ENCODE results near the gene ZFP69B. TPM values are rescaled to one million over a fixed set of nuclear protein-coding genes. Genes with fewer than 3 reads are reported as not detected.
A peak's percentile ranks its signal among the peaks of the same experiment; 100 is the strongest.

The ZFP69B gene
- total and polyA plus RNA-seq, 2 experiments from 2014 or later = 3.0 to 3.7 TPM

GRCh38 chr1:40476924-40477677, 26.8 kb downstream of the ZFP69B start, which contains the start of gene ZFP69:
ZFP69 (plus strand) TSS chr1:40477290; CDS start chr1:40479362, 2,072 bp downstream.
- Histone ChIP-seq H4K20me1 (ENCODE audit: insufficient read depth) (no peaks in the 10 kb centered on the region), H2AFZ (peak within 1 kb of the TSS; percentile 93), H3K79me2 (ENCODE audit: insufficient read depth) (no peaks in the 10 kb centered on the region), H3K4me3 (peak within 1 kb of the TSS; percentile 79), H3K9me2 (ENCODE audit: insufficient read depth) (no peaks in the 10 kb centered on the region), H3K36me3 (ENCODE audit: low read depth) (0 out of 2 replicates have a peak, but pooled peaks cover 4% of the 10 kb centered on the region), H3K27me3 (replicated peaks; ENCODE audit: insufficient read depth) (no peaks in the 10 kb centered on the region), H3F3A (ENCODE audit: insufficient read depth) (0 out of 2 replicates have a peak, but pooled peaks cover 6% of the 10 kb centered on the region), H3K9ac (peak within 1 kb of the TSS; percentile 79), H3K4me2 (ENCODE audit: unreplicated experiment) (peak within 1 kb of the TSS; percentile 92), H3K9me3 (ENCODE audit: low read depth) (no peaks in the 10 kb centered on the region), H3K4me1 (ENCODE audit: insufficient read depth) (peaks cover 4% of the 10 kb centered on the region; the same call in 1 of the 2 replicates), H3K27ac (no peak within 1 kb of the TSS)
- TF ChIP-seq EZH2phosphoT487 (IDR thresholded peaks at IDR 0.05; ENCODE audit: insufficient read depth, low read depth) (no peak), EZH2 (IDR thresholded peaks at IDR 0.05; ENCODE audit: insufficient read depth, poor library complexity, severe bottlenecking) (no peak)
- DNase-seq = peak; percentile 84
- 1% methylated on average over 38 to 41 of the region's 65 CpGs for WGBS, 2 experiments (ENCODE audit: low coverage in 1 of 2, low lambda C conversion rate in 2 of 2, missing lambda C conversion rate in 2 of 2)
- in situ Hi-C loops (cut with MboI) = no loop called here

- Histone ChIP-seq H3K4me3 (peak overlapping the region; percentile 79), H3F3A (ENCODE audit: insufficient read depth) (0 out of 2 replicates have a peak, but pooled peaks cover 6% of the 10 kb centered on the region), H3K27me3 (replicated peaks; ENCODE audit: insufficient read depth) (no peaks in the 10 kb centered on the region), H2AFZ (peak overlapping the region; percentile 93), H3K4me2 (ENCODE audit: unreplicated experiment) (peak overlapping the region; percentile 92), H3K79me2 (ENCODE audit: insufficient read depth) (no peaks in the 10 kb centered on the region), H3K9me3 (ENCODE audit: low read depth) (no peaks in the 10 kb centered on the region), H3K27ac (no peak overlapping the region), H3K9me2 (ENCODE audit: insufficient read depth) (no peaks in the 10 kb centered on the region), H4K20me1 (ENCODE audit: insufficient read depth) (no peaks in the 10 kb centered on the region), H3K4me1 (ENCODE audit: insufficient read depth) (peaks cover 4% of the 10 kb centered on the region; the same call in 1 of the 2 replicates), H3K36me3 (ENCODE audit: low read depth) (peaks cover 8% of the 10 kb centered on the region; the same call in 1 of the 2 replicates), H3K9ac (peak overlapping the region; percentile 79)
- peak; percentile 54 for DNase-seq
- TF ChIP-seq EZH2phosphoT487 (IDR thresholded peaks at IDR 0.05; ENCODE audit: insufficient read depth, low read depth) (no peak), EZH2 (IDR thresholded peaks at IDR 0.05; ENCODE audit: insufficient read depth, poor library complexity, severe bottlenecking) (no peak)
- in situ Hi-C loops (cut with MboI) = no loop called here
- 1 to 3% methylated on average over 17 of the region's 17 CpGs for WGBS, 2 experiments (ENCODE audit: low coverage in 1 of 2, low lambda C conversion rate in 2 of 2, missing lambda C conversion rate in 2 of 2)
Observed at GRCh38 chr1:40477678-40478053, 27.4 kb downstream of the ZFP69B start.

- in situ Hi-C loops (cut with MboI) = no loop called here
- Histone ChIP-seq H3K9me2 (ENCODE audit: insufficient read depth) (no peaks in the 10 kb centered on the region), H3K79me2 (ENCODE audit: insufficient read depth) (no peaks in the 10 kb centered on the region), H3K9me3 (ENCODE audit: low read depth) (no peaks in the 10 kb centered on the region), H3K27me3 (replicated peaks; ENCODE audit: insufficient read depth) (no peaks in the 10 kb centered on the region), H2AFZ (peak overlapping the region; percentile 93), H3F3A (ENCODE audit: insufficient read depth) (0 out of 2 replicates have a peak, but pooled peaks cover 6% of the 10 kb centered on the region), H3K9ac (peak overlapping the region; percentile 79; the same call in 1 of the 2 replicates), H3K4me2 (ENCODE audit: unreplicated experiment) (peak overlapping the region; percentile 92), H4K20me1 (ENCODE audit: insufficient read depth) (no peaks in the 10 kb centered on the region), H3K27ac (no peak overlapping the region), H3K4me3 (peak overlapping the region; percentile 79), H3K4me1 (ENCODE audit: insufficient read depth) (peaks cover 4% of the 10 kb centered on the region; the same call in 1 of the 2 replicates), H3K36me3 (ENCODE audit: low read depth) (peaks cover 14% of the 10 kb centered on the region; the same call in 1 of the 2 replicates)
- WGBS, 2 experiments (ENCODE audit: low coverage in 1 of 2, low lambda C conversion rate in 2 of 2, missing lambda C conversion rate in 2 of 2) = 2 to 5% methylated on average over 2 of the region's 2 CpGs
- DNase-seq = peak; percentile 42
- TF ChIP-seq EZH2 (IDR thresholded peaks at IDR 0.05; ENCODE audit: insufficient read depth, poor library complexity, severe bottlenecking) (no peak), EZH2phosphoT487 (IDR thresholded peaks at IDR 0.05; ENCODE audit: insufficient read depth, low read depth) (no peak)
Observed at GRCh38 chr1:40478276-40478675, 28.0 kb downstream of the ZFP69B start.

- Histone ChIP-seq H3F3A (ENCODE audit: insufficient read depth) (0 out of 2 replicates have a peak, but pooled peaks cover 6% of the 10 kb centered on the region), H3K36me3 (ENCODE audit: low read depth) (peaks cover 17% of the 10 kb centered on the region; the same call in 1 of the 2 replicates), H3K27me3 (replicated peaks; ENCODE audit: insufficient read depth) (no peaks in the 10 kb centered on the region), H3K79me2 (ENCODE audit: insufficient read depth) (no peaks in the 10 kb centered on the region), H2AFZ (no peak overlapping the region), H3K9me3 (ENCODE audit: low read depth) (no peaks in the 10 kb centered on the region), H3K27ac (no peak overlapping the region), H3K4me2 (ENCODE audit: unreplicated experiment) (no peak overlapping the region), H4K20me1 (ENCODE audit: insufficient read depth) (no peaks in the 10 kb centered on the region), H3K4me1 (ENCODE audit: insufficient read depth) (peaks cover 4% of the 10 kb centered on the region; the same call in 1 of the 2 replicates), H3K9ac (no peak overlapping the region), H3K9me2 (ENCODE audit: insufficient read depth) (no peaks in the 10 kb centered on the region), H3K4me3 (no peak overlapping the region)
- WGBS, 2 experiments (ENCODE audit: low coverage in 1 of 2, low lambda C conversion rate in 2 of 2, missing lambda C conversion rate in 2 of 2) = 75 to 77% methylated on average over 4 of the region's 4 CpGs
- in situ Hi-C loops (cut with MboI) = no loop called here
- TF ChIP-seq EZH2 (IDR thresholded peaks at IDR 0.05; ENCODE audit: insufficient read depth, poor library complexity, severe bottlenecking) (no peak), EZH2phosphoT487 (IDR thresholded peaks at IDR 0.05; ENCODE audit: insufficient read depth, low read depth) (no peak)
- DNase-seq = no peak
Observed at GRCh38 chr1:40479156-40479555, 28.9 kb downstream of the ZFP69B start.

All from GM23248 (cell line).